IPS-20b (cell line): ENCODE measurements around the gene ELN.

Experiments
- H3K27ac ChIP-seq: one replicate; pipeline ENCODE4 v1.5.1; 2013; ENCODE audit warnings: low read length
- H3K27me3 ChIP-seq: 2 replicates; pipeline ENCODE4 v1.6.1; 2013; ENCODE audit warnings: mild to moderate bottlenecking, low read length, inconsistent platforms; ENCODE audit not compliant: insufficient read depth
- H3K36me3 ChIP-seq: 2 replicates; pipeline ENCODE4 v1.6.1; 2013; ENCODE audit warnings: low read depth, mild to moderate bottlenecking, inconsistent platforms, low read length, moderate library complexity; ENCODE audit not compliant: insufficient read depth
- H3K4me1 ChIP-seq: 2 replicates; pipeline ENCODE4 v1.6.1; 2013; ENCODE audit warnings: mild to moderate bottlenecking, control low read depth, inconsistent platforms, low read length, moderate library complexity; ENCODE audit not compliant: insufficient read depth
- H3K4me3 ChIP-seq: 2 replicates; pipeline ENCODE4 v1.5.1; 2013; ENCODE audit warnings: mild to moderate bottlenecking, low read length, inconsistent platforms
- H3K9ac ChIP-seq: 2 replicates; pipeline ENCODE4 v1.6.1; 2013; ENCODE audit warnings: low read depth, mild to moderate bottlenecking, inconsistent platforms, low read length, moderate library complexity
- H3K9me3 ChIP-seq: 2 replicates; pipeline ENCODE4 v1.6.1; 2013; ENCODE audit warnings: mild to moderate bottlenecking, low read depth, low read length, inconsistent platforms; ENCODE audit not compliant: insufficient read depth

ELN gene

DNA sequence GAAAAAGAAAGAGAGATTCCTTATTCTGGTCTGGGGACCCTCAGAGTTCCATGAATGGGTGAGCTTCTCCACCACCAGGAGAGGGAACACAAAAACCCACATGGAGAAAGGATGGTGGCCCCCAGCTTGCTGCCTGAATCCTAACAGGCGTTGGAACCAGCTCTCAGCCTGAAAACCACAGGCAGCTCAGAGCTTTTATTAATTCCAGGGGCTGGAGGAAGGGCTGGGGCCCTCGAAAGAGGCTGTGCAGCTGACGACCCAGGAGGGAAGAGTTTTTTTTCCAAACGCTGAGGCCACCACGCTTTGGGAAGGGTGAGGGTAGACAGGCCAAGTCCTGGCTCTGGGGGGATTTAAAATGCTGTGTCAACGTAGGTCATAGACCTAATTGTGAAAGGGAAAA is 10.8 kb upstream of the ELN start:
- Histone ChIP-seq H3K27me3 (no peaks in the 10 kb centered on the region), H3K4me3 (no peak overlapping the region), H3K9me3 (no peaks in the 10 kb centered on the region), H3K27ac (no peak overlapping the region), H3K4me1 (no peaks in the 10 kb centered on the region), H3K36me3 (no peaks in the 10 kb centered on the region), H3K9ac (no peak overlapping the region)

DNA sequence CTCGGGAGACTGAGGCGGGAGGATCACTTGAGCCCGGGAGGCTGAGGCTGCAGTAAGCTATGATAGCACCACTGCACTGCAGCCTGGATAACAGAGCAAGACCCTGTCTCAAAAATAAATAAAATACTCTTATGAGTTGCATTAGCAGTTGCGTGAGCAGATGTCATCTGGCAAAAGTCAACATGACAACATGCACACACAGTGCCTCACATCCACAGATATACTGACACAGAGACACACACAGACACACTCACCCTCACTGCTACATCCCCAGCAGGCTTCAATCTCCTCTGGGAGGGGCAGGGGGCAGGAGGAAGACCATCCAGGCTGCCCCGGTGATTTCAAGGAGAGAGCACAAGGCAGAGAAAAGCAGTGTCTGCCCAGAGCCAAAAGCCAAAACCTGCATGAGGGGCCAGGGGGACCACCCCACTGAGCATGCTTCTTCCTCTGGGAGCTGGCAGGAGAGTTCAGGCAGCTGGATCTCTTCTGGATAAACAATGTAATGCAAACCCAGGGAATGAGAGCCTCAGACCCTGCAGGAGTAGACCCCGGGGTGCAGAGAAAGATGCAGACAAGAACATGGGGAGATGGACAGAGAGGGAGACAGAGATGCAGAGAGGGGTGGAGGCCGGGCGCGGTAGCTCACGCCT is 9.6 kb upstream of the ELN start:
- Histone ChIP-seq H3K27ac (no peak overlapping the region), H3K36me3 (no peaks in the 10 kb centered on the region), H3K4me3 (no peak overlapping the region), H3K4me1 (no peaks in the 10 kb centered on the region), H3K9me3 (no peaks in the 10 kb centered on the region), H3K9ac (no peak overlapping the region), H3K27me3 (no peaks in the 10 kb centered on the region)

DNA sequence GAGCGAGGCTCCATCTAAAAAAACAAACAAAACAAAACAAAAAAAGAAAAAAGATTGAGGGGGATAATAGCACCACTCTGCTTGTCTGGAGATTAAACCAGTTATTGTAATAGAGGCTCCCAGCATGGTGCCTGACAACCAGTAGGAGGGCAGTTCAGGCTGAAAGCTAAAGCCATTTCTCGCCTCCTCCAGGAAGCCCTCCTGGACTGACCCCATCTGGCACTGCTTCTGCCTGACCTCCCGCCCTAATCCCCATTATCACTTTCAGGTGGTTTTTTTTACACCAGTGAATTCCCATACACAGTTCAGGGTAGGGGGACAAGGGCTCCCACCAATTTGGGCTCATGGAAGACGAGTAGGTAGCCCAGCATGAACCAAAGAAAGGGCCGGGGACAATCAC is 8.8 kb upstream of the ELN start:
- no peaks in the 10 kb centered on the region for H3K4me1 ChIP-seq
- no peak overlapping the region for H3K4me3 ChIP-seq

DNA sequence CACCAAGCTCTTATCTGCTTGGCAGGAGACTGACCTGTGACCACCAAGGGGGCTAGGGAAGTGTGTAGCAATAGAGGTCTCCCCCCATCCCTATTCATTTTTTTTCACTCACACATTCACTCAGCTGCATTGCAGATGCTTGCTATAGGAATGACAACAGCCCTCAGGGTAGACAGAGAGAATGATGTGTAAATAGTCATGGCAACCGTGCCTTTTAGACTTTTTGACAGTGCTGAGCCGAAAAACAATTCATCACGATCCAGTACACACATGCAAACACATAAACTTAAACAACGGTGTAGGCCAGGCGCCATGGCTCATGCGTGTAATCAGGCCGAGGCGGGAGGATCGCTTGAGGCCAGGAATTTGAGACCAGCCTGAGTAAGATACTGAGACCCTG is 7.6 kb upstream of the ELN start:
- H3K27me3 ChIP-seq: no peaks in the 10 kb centered on the region
- no peaks in the 10 kb centered on the region for H3K36me3 ChIP-seq
- H3K4me3 ChIP-seq: no peak overlapping the region
- no peak overlapping the region for H3K27ac ChIP-seq
- H3K9me3 ChIP-seq: no peaks in the 10 kb centered on the region
- H3K9ac ChIP-seq: no peak overlapping the region
- no peaks in the 10 kb centered on the region for H3K4me1 ChIP-seq

More for the DNA sequence above, 8.8 kb upstream of the ELN start:
- no peaks in the 10 kb centered on the region for H3K9me3 ChIP-seq
- no peaks in the 10 kb centered on the region for H3K36me3 ChIP-seq
- no peaks in the 10 kb centered on the region for H3K27me3 ChIP-seq
- no peak overlapping the region for H3K27ac ChIP-seq
- H3K9ac ChIP-seq: no peak overlapping the region

DNA sequence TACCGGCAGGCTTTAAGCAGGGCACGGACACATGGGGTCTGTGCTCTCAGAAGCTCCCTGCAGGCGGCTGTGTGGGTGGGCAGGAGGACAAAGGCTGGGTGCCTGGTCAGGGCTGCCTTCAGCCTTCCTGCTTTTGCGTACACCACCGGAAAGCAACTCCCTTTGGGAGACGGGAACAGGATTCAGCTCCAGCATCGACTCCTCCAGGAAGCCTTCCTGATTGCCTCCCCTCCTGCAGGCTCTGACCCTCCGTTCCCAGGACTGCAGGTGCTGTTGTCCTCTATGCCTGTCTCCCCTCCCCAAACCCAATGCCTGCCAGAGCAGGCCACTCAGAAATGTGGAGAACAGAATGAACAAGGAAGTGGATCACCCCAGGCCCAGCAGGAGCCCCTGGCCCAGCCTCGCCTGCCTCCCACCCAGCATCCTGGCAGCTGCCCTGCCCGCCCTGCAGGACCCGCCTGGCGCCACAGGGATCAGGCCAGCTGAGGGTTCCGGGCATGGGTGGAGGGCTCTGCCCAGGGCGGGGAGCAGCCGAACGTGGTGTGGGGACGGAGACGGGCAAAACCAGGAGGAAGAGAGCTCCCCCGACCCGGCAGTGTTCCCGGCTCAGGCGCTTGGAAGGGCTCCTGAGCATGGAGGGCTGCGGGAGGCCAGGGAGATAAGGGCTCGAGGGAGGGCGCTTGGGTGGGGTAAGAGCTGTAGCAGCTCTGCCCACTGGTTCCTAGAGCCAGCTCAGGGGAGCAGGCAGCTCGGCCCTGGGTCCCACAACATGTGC is 6.2 kb upstream of the ELN start:
- no peaks in the 10 kb centered on the region for H3K36me3 ChIP-seq

DNA sequence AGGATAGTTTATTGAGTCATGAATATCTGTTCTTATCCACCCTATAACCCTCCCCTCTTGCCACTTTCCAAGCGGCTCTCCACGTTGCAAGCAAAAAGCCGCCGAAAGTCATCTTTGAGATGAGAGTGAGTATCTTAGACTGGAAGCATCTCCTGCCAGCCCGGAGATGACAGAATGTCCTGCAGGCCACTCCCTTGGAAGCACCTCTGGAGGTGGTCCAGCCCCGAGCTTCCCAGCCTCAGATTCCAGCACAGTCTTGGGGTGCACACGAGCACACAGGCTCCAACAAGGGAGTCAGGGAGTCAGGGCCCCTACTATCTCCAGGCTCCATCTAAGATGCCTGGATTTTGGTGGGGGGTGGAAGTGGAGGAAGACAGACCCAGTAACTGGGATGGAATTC is 5.5 kb upstream of the ELN start:
- Histone ChIP-seq H3K4me1 (no peaks in the 10 kb centered on the region), H3K27ac (no peak overlapping the region), H3K36me3 (no peaks in the 10 kb centered on the region), H3K9me3 (no peaks in the 10 kb centered on the region), H3K27me3 (peaks cover 6% of the 10 kb centered on the region; the same call in 1 of the 2 replicates), H3K9ac (no peak overlapping the region), H3K4me3 (no peak overlapping the region)

More for the DNA sequence above, 6.2 kb upstream of the ELN start:
- Histone ChIP-seq H3K9me3 (no peaks in the 10 kb centered on the region), H3K4me3 (no peak overlapping the region), H3K9ac (no peak overlapping the region), H3K4me1 (no peaks in the 10 kb centered on the region), H3K27me3 (peaks cover 6% of the 10 kb centered on the region; the same call in 1 of the 2 replicates), H3K27ac (no peak overlapping the region)

DNA sequence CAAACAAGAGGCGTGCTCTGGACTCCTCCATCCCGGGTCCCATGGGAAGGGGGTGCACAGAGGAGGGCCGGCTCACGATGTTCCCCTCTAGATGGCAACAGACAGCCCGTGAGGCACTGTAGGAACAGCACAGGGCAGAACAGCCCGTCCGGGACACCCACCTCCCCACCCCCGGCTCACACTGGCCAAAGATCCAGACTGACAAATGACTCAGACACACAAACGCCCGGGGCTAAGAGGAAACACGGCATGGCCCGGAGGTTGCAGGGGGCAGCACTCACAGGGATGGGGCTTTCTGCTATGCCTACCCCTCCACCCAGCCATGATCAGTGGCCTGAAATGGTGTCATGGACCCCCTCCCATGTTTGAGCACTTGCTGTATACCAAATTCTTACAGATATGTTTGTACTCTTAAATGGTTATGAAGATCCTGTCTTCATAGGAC is 4.9 kb upstream of the ELN start:
- Histone ChIP-seq H3K9me3 (no peaks in the 10 kb centered on the region), H3K9ac (no peak overlapping the region), H3K4me3 (no peak overlapping the region), H3K27me3 (peaks cover 8% of the 10 kb centered on the region; the same call in 1 of the 2 replicates), H3K27ac (no peak overlapping the region), H3K36me3 (no peaks in the 10 kb centered on the region), H3K4me1 (peaks cover under 1% of the 10 kb centered on the region; the same call in 1 of the 2 replicates)

DNA sequence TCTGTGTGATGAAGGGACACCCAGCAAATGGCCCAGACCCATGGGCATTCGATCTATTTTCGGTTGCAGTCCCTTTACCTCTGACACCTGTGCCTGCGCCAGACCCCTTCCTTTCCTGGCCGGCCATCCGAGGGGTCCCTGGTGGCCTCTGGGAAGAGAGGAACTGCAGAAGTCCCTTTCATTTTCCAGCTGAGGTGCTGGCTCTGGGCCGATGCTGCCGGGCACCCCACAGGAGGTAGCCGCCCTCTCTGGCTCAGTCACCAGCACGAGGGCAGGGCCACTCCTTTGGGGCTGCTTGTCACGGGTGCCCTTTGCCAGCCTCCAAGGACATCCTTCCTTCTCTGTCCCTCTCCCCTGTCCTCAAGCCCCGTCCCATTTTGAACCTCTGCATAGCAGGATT is 4.2 kb upstream of the ELN start:
- no peak overlapping the region for H3K4me3 ChIP-seq
- peaks cover 4% of the 10 kb centered on the region; the same call in 1 of the 2 replicates for H3K4me1 ChIP-seq
- peaks cover 14% of the 10 kb centered on the region for H3K27me3 ChIP-seq
- H3K9me3 ChIP-seq: no peaks in the 10 kb centered on the region
- H3K27ac ChIP-seq: no peak overlapping the region
- no peak overlapping the region for H3K9ac ChIP-seq
- H3K36me3 ChIP-seq: no peaks in the 10 kb centered on the region

DNA sequence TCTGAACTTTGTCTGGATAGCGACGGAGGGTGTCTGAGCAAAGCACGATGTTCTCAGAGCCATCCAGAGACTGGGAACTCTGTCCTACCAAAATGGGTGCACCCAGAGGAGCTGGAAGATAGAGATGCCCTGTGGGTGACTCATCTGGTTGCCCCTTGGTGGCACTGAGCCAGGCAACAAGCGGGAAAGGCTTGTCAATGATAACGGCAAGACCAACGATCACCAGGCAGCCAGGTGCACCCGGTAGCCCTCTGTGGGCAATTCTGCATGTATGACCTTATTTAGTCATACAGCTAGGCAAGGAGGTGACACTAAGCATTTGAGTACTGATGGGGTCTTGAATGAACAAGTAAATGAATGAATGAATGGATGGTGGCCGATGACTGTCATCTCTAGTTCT is 2.8 kb upstream of the ELN start:
- H3K4me1 ChIP-seq: peaks cover 7% of the 10 kb centered on the region; the same call in 1 of the 2 replicates
- no peak overlapping the region for H3K4me3 ChIP-seq
- no peaks in the 10 kb centered on the region for H3K36me3 ChIP-seq
- no peaks in the 10 kb centered on the region for H3K9me3 ChIP-seq
- no peak overlapping the region for H3K27ac ChIP-seq
- H3K9ac ChIP-seq: no peak overlapping the region
- peaks cover 19% of the 10 kb centered on the region for H3K27me3 ChIP-seq

DNA sequence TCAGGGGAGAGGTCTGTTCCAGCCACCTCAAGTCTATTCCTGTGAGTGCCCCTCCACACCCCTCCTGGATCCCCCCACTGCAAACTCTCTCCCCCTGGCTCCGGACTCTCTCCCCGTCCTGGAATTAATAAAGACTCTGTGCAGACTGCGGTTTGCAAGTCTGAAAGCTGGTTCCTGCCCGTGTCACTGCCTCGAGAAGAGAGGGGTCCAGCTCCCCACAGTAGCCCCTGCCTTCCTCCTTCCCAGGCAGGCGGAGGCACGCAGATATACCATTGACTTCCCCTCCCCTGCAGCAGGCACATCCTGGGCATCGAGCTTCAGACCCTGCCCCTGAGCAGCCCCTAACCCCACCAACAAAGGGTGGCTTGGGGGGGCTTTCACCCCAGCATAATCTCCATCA is 2.2 kb upstream of the ELN start:
- Histone ChIP-seq H3K36me3 (no peaks in the 10 kb centered on the region), H3K4me3 (no peak overlapping the region), H3K9ac (no peak overlapping the region), H3K4me1 (peaks cover 9% of the 10 kb centered on the region; the same call in 1 of the 2 replicates), H3K9me3 (no peaks in the 10 kb centered on the region), H3K27me3 (peaks cover 19% of the 10 kb centered on the region), H3K27ac (no peak overlapping the region)

DNA sequence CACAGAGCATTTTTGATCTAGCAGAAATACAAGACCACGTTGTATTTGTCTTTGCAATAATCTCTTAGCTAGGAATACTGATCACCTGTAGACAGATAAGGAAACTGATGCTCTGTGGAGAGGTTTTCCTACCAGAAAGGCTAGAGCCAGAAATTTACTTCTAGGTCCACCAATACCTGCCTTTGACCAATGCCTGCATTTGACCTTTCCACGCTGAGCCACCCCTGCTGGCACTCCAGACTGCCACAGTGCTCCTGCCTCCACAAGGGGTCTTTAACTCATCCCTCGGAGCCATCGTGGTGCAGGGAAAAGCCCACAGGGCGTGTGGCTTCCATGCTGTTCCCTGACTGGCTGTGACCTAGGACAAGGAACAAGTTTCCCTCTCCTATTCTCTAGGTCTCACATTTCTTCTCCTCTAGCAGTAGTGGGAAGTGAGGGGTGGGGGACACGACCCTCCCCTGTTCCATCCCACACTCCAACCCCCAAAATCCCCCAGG is 1.5 kb upstream of the ELN start:
- H3K9ac ChIP-seq: no peak overlapping the region
- H3K9me3 ChIP-seq: no peaks in the 10 kb centered on the region
- peaks cover 10% of the 10 kb centered on the region; the same call in 1 of the 2 replicates for H3K4me1 ChIP-seq
- H3K36me3 ChIP-seq: no peaks in the 10 kb centered on the region
- H3K27me3 ChIP-seq: peaks cover 19% of the 10 kb centered on the region
- no peak overlapping the region for H3K27ac ChIP-seq
- H3K4me3 ChIP-seq: no peak overlapping the region
